Measurements from ENCODE around the gene RNF34.
A peak's percentile ranks its signal among the peaks of the same experiment; 100 is the strongest.

The RNF34 gene

GRCh38 chr12:121467638-121468498 lies 68.0 kb downstream of the RNF34 start:
- no peak for DNase-seq

GRCh38 chr12:121468499-121468801 lies 68.5 kb downstream of the RNF34 start:
- peak; percentile 39 for DNase-seq

GRCh38 chr12:121470751-121471150 lies 70.8 kb downstream of the RNF34 start:
- no peak for DNase-seq

DNA sequence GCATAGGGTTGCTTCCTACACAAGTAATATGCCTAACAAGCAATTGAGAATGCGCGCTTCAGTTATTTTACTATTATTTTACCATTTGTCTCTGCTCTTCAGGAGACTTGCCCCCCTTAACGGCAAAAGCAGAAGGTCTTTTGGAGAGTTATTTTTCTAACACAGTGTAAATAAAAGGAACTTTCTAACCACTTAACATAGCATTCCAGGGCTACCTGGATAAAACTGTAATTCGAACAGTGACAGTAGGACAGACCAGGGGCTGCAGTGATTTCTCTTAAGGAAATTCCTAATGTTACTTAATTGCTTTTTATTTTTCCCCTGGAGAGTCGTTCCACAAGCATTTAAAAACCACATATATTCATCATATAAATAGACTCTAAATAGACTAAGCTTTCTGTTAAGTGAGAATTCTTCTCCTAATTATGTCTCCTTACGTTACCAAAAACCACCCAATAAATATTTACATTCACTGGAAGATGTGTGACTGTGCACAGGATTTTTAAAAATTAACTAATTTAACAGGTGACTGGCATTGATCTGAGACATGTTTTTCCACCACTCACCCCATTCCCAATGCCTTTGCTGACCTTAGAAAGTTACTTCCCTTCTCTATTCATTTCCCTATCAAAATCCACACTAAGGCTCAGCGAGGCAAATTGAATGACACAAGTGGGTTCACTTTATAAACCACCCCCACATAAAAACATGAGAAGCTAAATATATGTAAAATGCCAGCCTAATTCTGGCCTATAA lies 72.4 kb downstream of the RNF34 start:
- DNase-seq: no peak

All from NCI-H69 (cell line).